HG02884 (cell line): Measurements from ENCODE around the gene RAPGEF2.
"Not testable (repeated sequence)": the region's sequence is repeated elsewhere in the genome, so short reads cannot be mapped to it uniquely, and the experiment has no call there.

Experiments used
- ATAC-seq: cut with Tn5 transposase; IDR thresholded peaks from one replicate; pipeline ENCODE4 v1.9.1; 2021; ENCODE audit warnings: mild to moderate bottlenecking, moderate library complexity; ENCODE audit not compliant: unreplicated experiment

RAPGEF2 gene, protein sequence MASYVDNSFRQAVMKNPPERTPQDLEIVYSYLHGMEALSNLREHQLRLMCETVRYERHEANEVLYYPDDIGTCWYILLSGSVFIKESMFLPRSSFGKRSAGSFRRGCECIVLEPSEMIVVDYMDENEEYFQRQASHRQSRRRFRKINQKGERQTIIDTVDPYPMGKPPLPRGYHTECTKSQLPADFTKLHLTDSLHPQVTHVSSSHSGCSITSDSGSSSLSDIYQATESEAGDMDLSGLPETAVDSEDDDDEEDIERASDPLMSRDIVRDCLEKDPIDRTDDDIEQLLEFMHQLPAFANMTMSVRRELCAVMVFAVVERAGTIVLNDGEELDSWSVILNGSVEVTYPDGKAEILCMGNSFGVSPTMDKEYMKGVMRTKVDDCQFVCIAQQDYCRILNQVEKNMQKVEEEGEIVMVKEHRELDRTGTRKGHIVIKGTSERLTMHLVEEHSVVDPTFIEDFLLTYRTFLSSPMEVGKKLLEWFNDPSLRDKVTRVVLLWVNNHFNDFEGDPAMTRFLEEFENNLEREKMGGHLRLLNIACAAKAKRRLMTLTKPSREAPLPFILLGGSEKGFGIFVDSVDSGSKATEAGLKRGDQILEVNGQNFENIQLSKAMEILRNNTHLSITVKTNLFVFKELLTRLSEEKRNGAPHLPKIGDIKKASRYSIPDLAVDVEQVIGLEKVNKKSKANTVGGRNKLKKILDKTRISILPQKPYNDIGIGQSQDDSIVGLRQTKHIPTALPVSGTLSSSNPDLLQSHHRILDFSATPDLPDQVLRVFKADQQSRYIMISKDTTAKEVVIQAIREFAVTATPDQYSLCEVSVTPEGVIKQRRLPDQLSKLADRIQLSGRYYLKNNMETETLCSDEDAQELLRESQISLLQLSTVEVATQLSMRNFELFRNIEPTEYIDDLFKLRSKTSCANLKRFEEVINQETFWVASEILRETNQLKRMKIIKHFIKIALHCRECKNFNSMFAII (N-terminal part only)

DNA sequence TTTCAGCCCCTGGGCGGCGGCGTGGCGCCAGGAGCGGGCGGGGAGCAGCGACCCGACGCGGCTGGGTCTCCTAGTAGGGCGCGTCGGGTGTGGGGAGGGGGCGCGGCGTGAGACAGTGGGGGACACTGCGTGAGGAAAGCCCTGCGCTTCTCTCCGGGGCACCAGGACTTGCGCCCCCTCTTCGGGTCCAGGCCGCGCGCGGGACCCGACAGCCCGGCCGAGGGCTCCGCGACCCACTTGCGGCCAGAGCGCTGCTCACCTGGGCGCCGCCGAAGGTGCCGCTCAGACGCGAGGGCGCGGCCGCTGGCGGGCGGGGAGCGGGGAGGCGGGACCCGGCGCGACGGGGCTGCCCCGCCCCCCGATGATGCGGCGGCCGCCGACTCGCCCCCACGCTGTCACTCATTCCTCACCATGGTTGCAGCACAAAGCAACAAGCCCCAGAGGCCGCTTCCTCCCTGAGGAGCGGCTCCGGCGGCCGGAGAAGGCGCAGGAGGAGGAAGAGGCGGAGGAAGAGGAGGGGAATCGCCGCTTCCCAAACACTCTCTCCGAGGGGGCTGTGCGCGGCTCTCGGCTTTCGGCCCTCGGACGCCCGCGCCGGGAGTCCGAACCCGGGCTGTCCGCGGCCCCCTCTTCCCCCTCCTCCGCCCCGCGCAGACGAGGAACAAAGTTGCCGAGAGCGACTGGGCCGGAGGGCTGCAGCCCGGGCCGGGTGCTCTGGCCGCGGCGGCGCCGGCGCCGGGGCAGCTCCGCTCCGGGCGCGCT, at the start of gene RAPGEF2:
TSS of gene RAPGEF2 (plus strand) at position 458 of the 762 bp plus-strand sequence. CDS start 1,084 bp downstream, outside the sequence.
- ATAC-seq: peak; percentile 75

DNA sequence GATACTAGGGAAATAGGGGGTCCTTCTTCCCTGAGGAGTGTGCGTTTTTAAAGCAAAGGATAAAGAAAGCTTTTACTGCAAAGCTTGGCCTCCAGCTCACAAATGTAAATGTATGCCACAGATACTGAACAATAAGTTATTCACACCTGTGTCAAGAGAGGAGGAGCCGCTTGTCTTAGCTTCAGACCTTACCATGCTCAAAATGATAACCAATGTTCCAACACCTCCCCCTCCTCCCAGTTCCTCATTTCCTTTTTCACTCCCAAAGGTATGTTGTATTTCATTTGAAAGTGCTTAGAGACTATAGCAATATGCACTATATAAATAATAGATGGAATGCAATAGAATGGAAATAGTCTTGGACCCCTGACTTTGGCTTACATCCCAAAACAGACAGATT, 47.0 kb upstream of the RAPGEF2 start:
- ATAC-seq: no peak

DNA sequence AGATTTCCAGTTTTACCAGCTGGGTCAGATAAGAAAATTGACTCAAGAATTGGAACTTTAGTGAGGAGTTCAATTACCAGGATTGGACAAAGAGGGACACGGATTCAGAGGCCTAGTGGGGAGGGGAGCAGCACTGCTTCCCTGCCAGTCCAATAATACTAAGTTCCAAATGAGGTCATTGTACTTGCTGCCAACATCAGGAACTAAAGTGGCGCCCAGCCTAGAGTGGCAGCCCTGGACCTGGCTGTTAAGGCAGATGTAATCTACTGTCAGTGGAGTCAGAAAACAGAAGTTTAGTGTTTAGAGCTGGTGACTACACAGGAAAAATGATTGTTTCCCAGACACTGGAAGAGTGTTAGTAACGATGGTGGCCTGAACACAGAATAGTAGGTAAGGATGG, 42.7 kb upstream of the RAPGEF2 start:
- ATAC-seq: no peak

DNA sequence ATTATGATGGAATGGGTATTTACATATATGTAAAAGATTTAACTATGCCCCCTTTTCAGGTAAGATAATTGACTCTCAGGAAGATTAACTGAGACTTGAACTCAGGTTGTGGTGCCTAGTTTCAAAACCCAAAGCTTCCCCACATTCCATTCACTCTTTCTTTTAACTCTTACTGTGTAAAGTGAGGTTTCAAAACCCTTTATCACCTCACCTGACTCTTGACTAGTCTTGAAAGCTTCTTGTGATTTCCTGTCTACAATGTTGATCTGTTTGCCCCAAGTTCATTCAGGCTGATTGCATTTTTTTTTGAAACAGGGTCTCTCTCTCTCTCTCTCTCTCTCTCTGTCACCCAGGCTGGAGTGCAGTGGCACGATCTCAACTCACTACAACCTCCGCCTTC, 40.5 kb upstream of the RAPGEF2 start:
- no peak for ATAC-seq

DNA sequence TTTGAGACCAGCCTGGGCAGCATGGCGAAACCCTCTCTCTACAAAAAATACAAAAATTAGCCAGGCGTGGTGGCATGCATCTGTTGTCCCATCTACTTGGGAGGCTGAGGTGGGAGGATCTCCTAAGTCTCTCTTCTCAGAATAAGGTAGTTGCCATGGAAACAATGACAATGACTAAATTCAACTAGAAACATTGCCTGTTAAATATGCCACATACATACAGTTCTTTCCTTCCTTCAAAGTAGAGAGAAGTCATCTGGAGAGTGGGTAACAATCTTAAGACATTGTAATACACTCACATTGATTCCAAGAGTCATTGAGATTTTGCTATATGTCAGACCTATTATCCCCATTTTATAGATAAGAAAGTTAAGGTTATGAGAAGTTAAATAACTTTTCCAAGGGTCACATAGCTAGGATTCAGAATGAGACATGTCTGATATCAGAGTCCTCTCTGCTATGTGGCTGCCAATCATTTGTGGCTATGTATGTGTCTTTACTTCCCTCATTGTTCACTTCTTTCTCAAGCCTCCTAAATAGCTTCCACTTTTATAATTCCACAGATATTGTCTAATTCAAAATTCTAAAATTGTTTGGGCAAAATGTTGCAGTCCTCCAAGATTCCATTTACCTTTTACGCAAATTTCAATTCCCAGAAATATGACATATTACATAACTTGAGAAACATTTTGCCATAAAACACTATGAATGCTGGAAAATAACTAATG, 37.2 kb upstream of the RAPGEF2 start:
- no peak for ATAC-seq

DNA sequence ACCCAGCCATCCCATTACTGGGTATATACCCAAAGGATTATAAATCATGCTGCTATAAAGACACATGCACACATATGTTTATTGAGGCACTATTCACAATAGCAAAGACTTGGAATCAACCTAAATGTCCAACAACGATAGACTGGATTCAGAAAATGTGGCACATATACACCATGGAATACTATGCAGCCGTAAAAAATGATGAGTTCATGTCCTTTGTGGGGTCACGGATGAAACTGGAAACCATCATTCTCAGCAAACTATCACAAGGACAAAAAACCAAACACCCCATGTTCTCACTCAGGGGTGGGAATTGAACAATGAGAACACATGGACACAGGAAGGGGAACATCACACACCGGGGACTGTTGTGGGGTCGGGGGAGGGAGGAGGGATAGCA, 34.7 kb upstream of the RAPGEF2 start:
- not testable (repeated sequence) for ATAC-seq

DNA sequence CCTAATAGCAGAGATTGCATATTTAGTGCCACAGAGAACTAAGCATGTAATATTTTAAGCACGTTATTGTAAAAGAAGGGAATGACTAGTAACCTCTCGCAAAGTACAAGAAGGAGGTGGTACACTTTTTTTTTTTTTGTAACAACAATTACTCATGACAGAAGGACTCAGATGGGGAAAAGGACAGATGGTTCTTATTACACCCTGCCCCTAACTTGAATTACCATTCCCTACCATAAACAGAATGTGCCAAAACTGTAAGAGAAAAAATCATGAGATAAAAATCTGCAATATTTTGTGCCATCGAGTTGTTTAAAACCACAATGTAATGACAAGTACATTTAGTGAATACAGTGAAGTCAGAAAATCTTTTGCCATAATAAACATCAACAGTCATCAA, 33.0 kb upstream of the RAPGEF2 start:
- no peak for ATAC-seq

DNA sequence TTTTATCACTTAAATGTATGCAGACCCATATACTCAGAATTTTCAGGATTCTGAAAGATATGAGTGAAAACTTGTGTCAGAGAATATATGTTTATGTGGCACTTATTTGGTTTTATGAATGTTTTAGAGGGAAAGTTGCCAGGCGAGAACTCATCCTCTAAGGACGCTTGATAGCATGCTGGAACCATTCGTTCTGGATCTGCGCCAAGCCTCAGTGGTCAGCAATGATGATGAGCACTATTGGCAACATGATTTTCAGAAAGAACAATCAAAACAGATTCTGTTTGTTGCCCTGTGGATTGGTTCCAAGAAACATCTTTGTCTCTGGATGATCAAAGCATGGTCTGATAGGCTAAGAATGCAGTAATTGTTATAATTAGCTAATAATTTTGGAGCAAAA, 32.1 kb upstream of the RAPGEF2 start:
- no peak for ATAC-seq

DNA sequence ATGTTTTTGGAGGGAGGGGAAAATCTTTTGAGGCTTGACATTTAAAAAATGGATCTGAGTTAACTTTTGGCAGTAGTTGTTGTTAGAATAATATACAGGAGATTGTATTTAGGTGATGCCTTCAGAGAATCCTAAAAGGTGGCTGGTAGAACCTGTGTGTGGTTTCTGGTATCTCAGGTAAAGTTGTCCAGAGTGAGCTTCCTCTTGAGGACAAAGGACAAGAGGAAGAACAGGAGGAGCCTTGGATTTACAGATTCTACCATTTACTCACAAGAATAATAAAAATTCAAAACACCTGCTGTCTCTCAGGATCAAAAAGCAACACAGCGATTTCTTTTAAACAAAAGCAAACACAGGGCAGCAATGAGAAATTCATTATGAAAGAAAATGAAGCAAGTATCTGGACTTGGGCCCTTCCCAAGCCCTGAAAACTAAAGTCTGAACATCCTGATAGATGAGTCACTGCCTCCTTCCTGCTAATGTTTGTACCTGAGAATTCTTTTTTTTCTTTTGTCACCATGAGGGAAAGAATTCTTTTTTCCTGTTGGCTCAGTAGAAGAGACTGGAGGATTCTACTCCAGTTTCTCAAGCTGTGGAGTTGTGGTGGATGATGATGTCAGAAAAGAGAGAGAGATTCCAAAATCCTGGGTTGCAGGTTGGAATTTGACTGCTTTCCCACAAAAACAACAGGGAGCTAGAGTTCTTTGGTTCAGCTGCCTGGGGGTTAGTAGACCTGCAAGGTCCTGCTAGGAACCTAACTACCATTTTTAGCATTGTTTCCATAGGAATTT, 31.5 kb upstream of the RAPGEF2 start:
- ATAC-seq: no peak

DNA sequence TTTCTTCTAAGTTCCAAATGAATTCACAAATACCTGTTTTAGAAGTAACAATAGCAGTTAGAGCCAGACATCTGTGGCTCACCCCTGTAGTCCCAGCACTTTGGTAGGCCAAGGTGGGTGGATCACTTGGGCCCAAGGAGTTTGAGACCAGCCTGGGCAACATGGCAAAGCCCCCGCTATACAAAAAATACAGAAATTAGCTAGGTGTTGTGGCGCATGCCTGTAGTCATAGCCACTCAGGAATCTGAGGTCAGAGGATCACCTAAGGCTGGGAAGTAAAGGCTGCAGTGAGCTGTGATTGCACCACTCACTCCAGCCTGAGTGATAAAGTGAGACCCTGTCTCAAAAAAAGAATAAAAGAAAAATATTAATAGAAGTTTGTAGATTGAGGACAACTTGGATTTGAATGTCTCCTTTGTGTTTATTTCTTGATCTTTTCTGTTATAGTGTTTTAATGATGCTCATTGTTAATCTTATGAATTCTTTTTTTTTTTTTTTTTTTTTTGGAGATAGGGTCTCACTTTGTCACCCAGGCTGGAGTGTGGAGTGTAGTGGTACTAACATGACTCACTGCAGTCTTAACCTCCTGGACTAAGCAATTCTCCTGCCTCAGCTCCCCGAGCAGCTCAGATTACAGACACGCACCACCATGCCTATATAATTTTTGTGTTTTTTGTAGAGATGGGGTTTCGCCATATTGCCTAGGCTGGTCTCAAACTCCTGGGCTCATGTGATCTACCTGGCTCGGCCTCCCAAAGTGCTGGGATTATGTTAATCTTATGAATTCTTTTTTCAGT, 30.7 kb upstream of the RAPGEF2 start:
- ATAC-seq: no peak

DNA sequence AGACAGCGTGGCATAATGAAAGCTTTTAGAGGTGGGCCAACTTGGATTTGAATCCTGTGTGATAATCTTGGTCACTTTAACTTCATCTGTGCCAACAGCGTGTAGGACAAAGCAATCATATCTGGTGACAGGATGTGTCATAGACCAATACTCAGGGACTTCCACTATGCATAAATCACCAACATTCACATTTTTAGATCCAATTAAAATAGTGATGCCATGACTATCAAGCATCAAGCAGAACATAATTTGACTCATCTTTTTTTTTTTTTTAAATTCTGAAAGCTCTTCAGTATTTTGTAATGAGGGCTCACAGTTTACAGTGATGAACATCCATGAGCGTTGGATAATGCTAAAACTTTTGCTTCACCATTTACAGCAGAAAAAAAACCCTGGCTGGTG, 27.3 kb upstream of the RAPGEF2 start:
- ATAC-seq: no peak

DNA sequence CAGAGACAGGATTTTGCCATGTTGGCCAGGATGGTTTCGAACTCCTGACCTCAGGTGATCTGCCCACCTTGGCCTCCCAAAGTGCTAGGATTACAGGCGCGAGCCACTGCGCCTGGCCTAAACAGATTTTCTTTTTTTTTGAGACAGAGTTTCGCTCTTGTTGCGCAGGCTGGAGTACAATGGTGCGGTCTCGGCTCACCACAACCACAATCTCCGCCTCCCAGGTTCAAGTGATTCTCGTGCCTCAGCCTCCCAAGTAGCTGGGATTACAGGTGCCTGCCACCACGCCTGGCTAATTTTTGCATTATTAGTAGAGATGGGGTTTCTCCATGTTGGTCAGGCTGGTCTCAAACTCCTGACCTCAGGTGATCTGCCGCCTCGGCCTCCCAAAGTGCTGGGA, 25.9 kb upstream of the RAPGEF2 start:
- not testable (repeated sequence) for ATAC-seq

DNA sequence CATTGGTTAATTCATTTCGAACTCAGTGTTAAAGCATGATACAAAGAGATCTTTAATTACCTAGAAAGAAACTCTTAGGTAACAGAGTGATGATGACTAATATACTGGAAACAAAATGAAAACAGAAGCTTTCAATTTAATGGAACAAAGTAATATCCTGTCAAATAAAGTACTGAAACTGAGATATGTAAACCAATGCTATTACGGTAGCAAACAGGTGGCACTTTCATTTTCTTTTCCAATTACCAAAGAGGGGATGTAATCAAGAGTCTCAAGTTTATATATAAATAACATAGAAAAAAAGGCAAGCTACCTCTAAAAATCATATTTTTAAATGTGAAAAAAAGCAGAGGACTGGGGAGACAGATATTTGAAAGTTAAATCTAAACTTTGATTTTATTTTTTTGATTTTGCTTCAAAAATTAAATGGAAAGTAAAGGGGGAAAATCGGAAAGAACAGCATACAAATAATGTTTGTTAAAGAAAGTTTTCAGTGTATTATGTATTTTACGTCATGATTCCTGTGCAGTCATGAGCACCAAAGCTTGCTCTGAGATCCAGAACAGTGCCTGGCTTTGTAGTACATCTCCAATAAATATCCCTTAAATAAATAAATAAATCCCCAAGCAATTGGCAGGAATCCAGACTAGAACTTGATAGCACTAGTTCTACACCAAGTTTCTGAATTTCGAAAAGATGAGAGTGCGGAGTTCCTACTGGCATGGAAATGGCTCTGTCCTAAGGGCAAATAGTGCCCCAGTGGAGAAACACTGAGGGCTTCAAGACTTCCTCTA, 25.0 kb upstream of the RAPGEF2 start:
- ATAC-seq: peak; percentile 97

DNA sequence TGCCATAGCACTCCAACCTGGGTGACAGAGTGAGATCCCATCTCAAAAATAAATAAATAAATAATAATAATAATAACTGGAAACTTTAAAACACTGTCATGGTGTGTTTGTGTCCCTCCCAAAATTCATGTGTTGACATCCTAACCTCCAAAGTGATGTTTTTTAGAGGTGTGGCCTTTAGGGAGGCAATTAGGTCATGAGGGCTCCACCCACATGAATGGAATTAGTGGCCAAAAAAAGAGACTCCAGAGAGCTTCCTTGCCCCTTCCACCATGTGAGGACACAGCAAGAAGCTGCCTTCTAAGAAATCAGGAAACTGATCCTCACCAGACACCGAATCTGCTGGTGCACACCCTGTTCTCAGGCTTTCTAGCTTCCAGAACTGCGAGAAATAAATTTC, 23.8 kb upstream of the RAPGEF2 start:
- ATAC-seq: no peak

DNA sequence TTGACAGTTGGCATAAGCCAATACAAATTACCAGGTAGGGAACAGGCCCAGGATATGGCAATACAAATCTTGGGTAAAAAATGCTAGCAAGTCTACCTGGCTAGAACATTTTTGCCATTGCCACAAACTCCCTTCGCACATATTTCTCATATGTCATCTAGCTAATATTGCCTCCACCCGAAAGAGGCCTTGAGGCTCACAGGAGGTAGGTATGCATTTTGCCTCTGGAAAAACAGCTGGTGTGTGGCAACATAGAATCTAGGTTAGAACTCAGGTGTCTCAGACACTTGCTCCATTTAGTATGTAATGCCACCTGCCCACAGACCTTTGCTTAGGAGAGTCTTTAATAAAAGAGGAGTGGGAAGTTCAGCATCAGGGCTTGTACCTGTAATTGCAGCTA, 16.3 kb upstream of the RAPGEF2 start:
- no peak for ATAC-seq

DNA sequence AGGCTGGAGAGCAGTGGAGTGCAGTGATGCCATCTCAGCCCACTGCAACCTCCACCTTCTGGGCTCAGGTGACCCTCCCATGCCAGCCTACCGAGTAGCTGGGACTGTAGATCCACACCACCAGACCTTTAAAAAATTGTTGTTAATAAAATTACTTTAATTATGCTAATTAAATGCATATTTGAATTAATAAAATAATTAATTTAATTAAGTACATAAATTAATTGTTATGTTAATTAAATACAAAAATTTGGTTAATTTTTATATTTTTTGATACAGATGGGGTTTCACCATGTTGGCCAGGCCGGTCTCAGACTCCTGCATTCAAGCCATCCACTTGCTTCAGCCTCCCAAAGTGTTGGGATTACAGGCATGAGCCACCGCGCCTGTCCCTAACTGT, 12.6 kb upstream of the RAPGEF2 start:
- no peak for ATAC-seq

DNA sequence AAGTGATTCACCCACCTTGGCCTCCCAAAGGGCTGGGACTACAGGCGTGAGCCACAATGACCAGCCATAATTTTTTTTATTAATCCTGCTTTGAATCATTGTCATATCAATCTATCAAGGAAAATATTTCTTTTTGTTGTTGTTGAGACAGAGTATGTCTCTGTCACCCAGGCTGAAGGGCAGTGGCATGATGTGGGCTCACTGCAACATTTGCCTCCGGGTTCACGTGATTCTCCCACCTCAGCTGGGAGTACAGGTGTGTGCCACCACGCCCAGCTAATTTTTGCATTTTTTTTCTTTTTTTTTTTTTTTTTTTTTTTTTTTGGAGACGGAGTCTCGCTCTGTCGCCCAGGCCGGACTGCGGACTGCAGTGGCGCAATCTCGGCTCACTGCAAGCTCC, 8.7 kb upstream of the RAPGEF2 start:
- ATAC-seq: not testable (repeated sequence)

DNA sequence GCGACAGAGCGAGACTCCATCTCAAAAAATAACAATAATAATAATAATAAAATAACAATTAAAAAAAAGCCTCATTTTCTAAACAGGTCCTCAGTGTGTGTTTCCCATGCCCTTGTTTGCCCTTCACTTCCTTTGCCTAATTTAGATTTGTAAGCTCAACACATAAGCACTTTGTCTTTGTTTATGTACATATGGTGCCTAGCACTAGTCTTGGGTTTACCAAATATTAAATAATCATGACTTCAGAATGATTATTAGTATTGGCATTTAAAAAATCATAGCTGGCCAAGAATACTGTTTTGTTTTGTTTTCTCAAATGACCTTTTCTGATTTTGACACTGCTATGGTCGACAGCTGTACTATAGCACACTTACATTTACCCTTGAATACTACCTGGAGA, 6.4 kb upstream of the RAPGEF2 start:
- no peak for ATAC-seq
